ENCODE data around the gene MTCH1. TPM values are rescaled to one million over a fixed set of nuclear protein-coding genes. Genes with fewer than 3 reads are reported as not detected.

Gene MTCH1
- total RNA-seq, 1 donor from 2014 or later = 151 TPM

DNA sequence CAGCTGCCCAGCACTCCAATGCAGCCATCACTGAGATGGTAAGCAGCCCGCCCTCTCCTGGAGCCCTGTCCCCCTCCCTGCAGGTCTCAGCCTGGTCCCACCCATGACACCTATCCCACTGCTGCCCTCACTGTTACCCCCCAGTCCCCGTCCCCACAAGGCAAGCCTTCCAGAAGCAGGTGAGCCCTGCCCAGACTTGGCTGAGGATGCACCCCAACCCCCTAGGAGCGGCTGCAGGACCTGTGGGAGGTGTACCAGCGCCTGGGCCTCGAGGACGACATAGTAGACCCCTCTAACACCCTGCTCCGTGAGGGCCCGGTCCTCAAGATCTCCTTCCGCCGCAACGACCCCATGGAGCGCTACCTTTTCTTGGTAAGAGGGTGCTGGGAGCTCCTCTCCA lies 28.7 kb upstream of the MTCH1 start:
- peaks cover 15% of the 10 kb centered on the region for H3K4me1 Mint-ChIP-seq
- no peaks in the 10 kb centered on the region for H3K36me3 Mint-ChIP-seq
- H3K27ac Mint-ChIP-seq = no peak overlapping the region
- H3K4me3 Mint-ChIP-seq = no peak overlapping the region
- no peaks in the 10 kb centered on the region for H3K9me3 Mint-ChIP-seq
- TF ChIP-seq, protein P1, sequence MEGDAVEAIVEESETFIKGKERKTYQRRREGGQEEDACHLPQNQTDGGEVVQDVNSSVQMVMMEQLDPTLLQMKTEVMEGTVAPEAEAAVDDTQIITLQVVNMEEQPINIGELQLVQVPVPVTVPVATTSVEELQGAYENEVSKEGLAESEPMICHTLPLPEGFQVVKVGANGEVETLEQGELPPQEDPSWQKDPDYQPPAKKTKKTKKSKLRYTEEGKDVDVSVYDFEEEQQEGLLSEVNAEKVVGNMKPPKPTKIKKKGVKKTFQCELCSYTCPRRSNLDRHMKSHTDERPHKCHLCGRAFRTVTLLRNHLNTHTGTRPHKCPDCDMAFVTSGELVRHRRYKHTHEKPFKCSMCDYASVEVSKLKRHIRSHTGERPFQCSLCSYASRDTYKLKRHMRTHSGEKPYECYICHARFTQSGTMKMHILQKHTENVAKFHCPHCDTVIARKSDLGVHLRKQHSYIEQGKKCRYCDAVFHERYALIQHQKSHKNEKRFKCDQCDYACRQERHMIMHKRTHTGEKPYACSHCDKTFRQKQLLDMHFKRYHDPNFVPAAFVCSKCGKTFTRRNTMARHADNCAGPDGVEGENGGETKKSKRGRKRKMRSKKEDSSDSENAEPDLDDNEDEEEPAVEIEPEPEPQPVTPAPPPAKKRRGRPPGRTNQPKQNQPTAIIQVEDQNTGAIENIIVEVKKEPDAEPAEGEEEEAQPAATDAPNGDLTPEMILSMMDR (IDR thresholded peaks at IDR 0.05; ENCODE audit: unreplicated experiment) = no peak
- no peaks in the 10 kb centered on the region for H3K27me3 Mint-ChIP-seq (ENCODE audit: low read depth)
- DNase-seq (ENCODE audit: low spot score in 2 of 2, unreplicated experiment in 2 of 2) = no peak

DNA sequence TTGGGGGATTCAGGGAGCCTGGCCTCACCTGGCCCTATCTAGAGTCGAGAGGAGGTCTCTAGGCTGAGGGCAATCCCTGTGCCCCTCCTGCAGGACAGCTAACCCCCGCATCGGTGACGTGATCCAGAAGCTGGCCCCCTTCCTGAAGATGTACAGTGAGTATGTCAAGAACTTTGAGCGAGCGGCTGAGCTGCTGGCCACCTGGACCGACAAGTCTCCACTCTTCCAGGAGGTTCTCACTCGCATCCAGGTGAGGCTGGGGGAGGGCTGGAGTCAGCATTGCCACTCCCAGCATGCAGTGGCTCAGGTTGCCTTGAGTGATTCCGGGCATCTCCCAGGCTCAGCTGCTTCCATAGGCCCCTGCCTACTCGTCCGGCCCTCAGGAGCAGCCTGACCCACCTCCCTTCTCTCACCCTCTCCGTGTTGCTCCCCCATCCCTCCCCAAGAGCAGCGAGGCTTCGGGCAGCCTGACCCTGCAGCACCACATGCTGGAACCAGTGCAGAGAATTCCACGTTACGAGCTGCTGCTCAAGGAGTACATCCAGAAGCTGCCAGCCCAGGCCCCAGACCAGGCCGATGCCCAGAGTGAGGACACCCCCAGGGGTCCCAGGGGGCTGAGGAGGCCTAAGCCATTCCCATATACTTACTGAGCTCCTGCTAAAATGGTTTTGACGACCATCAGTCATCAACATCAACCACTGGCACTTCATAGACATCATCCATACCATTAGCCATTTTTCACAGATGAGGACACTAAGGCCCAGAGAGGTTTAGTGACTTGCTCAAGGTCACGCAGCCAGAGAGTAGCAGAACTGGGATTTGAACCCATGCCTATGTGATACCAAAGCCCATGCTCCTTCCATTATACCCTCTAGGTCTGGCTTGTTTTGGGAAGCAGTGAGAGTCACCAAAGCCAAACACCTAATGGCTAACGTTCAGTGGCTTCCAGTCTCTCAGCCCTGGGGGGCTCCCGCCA lies 27.8 kb upstream of the MTCH1 start:
- Mint-ChIP-seq H3K4me3 (no peak overlapping the region), H3K27ac (no peak overlapping the region), H3K4me1 (peaks cover 7% of the 10 kb centered on the region), H3K36me3 (no peaks in the 10 kb centered on the region), H3K9me3 (no peaks in the 10 kb centered on the region), H3K27me3 (ENCODE audit: low read depth) (no peaks in the 10 kb centered on the region)
- TF ChIP-seq, protein P1 (IDR thresholded peaks at IDR 0.05; ENCODE audit: unreplicated experiment) = no peak
- DNase-seq (ENCODE audit: low spot score in 2 of 2, unreplicated experiment in 2 of 2) = no peak

DNA sequence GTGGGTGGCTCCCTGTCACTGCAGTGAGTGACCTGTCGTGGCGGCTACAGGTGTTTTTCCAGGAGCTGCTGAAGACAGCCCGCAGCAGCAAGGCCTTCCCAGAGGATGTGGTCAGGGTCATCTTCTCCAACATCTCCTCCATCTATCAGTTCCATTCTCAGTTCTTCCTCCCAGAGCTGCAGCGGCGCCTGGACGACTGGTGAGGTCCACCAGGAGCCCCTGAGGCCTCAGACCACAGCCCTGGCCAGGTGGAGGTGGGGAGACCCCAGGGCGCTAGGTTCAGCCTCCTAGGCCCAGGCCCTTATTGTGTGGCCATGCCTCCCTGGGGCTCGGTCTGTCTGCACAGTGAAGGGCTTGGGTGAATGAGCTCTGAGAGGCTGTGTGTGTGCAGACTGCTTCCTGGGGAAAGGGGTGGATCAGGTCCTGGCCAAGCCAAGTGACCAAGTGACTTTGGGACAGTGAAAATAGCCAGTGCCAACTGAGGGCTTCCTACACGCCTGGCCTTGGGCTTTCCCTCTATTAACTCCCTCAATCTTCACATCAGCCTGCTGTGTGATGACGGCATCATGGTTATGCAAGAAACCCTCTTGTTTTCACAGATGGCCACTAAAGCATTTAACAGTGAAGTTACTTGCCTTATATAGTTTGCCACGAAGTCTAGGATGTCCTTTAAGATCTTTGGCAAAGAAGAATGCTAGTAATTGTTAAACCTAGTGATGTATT lies 25.8 kb upstream of the MTCH1 start:
- no peaks in the 10 kb centered on the region for H3K27me3 Mint-ChIP-seq (ENCODE audit: low read depth)
- no peaks in the 10 kb centered on the region for H3K4me1 Mint-ChIP-seq
- H3K27ac Mint-ChIP-seq = no peak overlapping the region
- no peaks in the 10 kb centered on the region for H3K9me3 Mint-ChIP-seq
- no peak overlapping the region for H3K4me3 Mint-ChIP-seq
- no peak for DNase-seq (ENCODE audit: low spot score in 2 of 2, unreplicated experiment in 2 of 2)
- TF ChIP-seq, protein P1 (IDR thresholded peaks at IDR 0.05; ENCODE audit: unreplicated experiment) = no peak
- H3K36me3 Mint-ChIP-seq = no peaks in the 10 kb centered on the region

DNA sequence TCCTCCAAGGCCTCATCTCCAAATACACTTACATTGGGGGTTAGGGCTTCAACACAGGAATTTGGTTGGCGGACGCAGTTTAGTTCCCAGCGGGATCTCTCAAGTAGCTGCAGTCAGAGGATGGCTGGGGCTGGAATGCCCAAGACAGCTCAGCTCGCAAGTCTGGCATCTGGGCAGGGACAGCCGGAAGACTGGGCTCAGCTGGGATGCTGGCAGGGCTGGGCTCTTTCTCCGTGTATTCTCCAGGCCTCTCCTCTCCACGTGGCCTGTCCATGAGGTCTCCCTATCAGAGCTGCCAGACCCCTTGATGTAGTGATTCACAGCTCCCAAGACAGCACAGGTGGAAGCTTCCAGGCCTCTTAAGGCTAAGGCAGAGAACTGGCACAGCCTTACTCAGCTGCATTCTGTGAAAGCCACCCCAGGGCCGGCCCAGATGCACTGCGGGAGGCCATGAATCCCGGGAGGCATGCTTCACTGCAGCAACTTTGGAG lies 24.5 kb upstream of the MTCH1 start:
- Mint-ChIP-seq H3K36me3 (no peaks in the 10 kb centered on the region), H3K9me3 (no peaks in the 10 kb centered on the region), H3K4me1 (no peaks in the 10 kb centered on the region), H3K27me3 (ENCODE audit: low read depth) (no peaks in the 10 kb centered on the region), H3K27ac (no peak overlapping the region), H3K4me3 (no peak overlapping the region)
- TF ChIP-seq, protein P1 (IDR thresholded peaks at IDR 0.05; ENCODE audit: unreplicated experiment) = no peak
- DNase-seq (ENCODE audit: low spot score in 2 of 2, unreplicated experiment in 2 of 2) = no peak

DNA sequence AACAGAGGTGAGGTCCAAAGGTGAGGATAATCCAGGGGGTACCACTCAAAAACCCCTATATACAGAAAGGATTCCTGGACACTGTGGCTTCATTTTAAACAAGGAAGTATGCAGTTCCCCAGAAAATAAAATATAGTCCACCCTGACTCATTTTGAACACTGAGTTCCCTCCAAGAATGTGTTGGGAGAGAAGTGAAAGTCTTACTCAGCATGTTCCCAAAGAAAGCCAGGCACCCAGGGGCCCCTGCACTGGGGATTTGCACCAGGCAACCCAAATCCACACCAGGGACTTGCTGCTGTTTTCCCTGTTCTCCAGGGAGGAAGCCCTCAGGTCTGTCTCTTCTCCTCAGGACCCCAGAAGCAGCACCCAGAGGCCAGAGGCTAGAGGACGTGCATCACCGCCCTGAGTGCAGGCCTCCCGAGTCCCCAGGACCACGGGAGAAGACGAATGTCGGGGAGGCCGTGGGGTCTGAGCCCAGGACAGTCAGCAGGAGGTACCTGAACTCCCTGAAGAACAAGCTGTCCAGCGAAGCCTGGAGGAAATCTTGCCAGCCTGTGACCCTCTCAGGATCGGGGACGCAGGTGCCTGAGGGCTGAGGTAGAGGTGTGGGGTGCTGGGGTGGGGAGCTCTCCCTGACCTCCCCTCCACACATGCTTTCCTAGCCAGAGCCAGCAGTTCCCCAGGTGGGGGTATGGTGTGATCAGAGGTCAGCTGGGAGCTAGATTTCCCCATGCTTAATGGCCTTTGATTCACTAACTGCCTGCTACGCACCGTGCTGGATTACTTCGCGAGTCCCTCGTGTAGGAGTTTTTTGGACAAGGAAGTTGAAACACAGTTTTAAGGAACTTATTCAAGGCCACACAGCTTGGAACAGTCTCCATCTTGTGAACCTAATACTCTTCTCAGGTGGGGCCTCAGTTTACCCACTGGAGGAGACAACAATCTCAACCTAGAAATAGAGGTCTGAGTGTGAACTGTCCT lies 22.8 kb upstream of the MTCH1 start:
- Mint-ChIP-seq H3K27me3 (ENCODE audit: low read depth) (no peaks in the 10 kb centered on the region), H3K4me3 (no peak overlapping the region), H3K27ac (no peak overlapping the region), H3K36me3 (no peaks in the 10 kb centered on the region), H3K4me1 (no peaks in the 10 kb centered on the region), H3K9me3 (no peaks in the 10 kb centered on the region)
- TF ChIP-seq, protein P1 (IDR thresholded peaks at IDR 0.05; ENCODE audit: unreplicated experiment) = no peak
- no peak for DNase-seq (ENCODE audit: low spot score in 2 of 2, unreplicated experiment in 2 of 2)

Data from mesothelial cell of epicardium (in vitro differentiated cells).